ENCODE data around the gene SERTAD3. TPM values are rescaled to one million over a fixed set of nuclear protein-coding genes. Genes with fewer than 3 reads are reported as not detected.

Gene SERTAD3
- total RNA-seq, 1 donor from 2014 or later = 30.7 TPM

DNA sequence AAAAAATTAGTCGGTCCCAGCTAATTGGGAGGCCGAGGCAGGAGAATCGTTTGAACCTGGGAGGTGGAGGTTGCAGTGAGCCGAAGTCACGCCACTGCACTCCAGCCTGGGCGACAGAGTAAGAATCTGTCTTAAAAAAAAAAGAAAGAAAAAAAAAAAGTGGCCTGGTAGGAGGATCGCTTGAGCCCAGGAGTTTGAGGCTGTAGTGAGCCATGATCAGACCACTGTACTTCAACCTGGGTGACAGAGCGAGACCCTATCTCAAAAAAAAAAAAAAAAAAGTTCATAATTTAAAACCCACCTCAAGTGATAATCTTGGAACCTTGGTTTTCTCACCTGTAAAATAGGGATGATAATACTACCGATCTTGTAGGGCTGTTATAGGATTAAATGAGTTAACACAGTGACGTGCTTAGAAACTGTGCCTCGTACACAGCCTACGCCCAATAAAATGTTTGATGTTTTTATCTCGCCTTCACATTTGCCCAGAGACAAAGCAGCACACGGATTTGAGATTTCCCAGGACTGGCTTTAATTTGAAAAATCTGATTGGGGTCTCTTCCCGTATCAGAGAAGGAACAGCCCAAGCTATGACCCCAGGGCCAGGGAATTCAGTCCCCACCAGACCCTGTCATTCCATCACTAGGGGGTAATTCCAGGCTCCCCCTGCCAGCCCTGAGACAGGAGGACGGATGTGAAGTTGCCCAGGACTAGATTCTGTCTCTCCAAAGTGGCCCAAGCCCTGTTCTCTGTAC lies 22.0 kb downstream of the SERTAD3 start:
- no peak for ATAC-seq
- Histone ChIP-seq H3K4me1 (peaks cover 64% of the 10 kb centered on the region), H3K4me3 (peak overlapping the region; percentile 89), H3K27ac (peak overlapping the region; percentile 98), H3K36me3 (peaks cover 14% of the 10 kb centered on the region), H3K27me3 (ENCODE audit: low read depth) (no peaks in the 10 kb centered on the region), H3K9me3 (no peaks in the 10 kb centered on the region)
- TF ChIP-seq, protein P1, sequence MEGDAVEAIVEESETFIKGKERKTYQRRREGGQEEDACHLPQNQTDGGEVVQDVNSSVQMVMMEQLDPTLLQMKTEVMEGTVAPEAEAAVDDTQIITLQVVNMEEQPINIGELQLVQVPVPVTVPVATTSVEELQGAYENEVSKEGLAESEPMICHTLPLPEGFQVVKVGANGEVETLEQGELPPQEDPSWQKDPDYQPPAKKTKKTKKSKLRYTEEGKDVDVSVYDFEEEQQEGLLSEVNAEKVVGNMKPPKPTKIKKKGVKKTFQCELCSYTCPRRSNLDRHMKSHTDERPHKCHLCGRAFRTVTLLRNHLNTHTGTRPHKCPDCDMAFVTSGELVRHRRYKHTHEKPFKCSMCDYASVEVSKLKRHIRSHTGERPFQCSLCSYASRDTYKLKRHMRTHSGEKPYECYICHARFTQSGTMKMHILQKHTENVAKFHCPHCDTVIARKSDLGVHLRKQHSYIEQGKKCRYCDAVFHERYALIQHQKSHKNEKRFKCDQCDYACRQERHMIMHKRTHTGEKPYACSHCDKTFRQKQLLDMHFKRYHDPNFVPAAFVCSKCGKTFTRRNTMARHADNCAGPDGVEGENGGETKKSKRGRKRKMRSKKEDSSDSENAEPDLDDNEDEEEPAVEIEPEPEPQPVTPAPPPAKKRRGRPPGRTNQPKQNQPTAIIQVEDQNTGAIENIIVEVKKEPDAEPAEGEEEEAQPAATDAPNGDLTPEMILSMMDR (IDR thresholded peaks at IDR 0.05) = no peak
- intact Hi-C loops (cut with DNase I) = no loop called here
- no peak for DNase-seq

DNA sequence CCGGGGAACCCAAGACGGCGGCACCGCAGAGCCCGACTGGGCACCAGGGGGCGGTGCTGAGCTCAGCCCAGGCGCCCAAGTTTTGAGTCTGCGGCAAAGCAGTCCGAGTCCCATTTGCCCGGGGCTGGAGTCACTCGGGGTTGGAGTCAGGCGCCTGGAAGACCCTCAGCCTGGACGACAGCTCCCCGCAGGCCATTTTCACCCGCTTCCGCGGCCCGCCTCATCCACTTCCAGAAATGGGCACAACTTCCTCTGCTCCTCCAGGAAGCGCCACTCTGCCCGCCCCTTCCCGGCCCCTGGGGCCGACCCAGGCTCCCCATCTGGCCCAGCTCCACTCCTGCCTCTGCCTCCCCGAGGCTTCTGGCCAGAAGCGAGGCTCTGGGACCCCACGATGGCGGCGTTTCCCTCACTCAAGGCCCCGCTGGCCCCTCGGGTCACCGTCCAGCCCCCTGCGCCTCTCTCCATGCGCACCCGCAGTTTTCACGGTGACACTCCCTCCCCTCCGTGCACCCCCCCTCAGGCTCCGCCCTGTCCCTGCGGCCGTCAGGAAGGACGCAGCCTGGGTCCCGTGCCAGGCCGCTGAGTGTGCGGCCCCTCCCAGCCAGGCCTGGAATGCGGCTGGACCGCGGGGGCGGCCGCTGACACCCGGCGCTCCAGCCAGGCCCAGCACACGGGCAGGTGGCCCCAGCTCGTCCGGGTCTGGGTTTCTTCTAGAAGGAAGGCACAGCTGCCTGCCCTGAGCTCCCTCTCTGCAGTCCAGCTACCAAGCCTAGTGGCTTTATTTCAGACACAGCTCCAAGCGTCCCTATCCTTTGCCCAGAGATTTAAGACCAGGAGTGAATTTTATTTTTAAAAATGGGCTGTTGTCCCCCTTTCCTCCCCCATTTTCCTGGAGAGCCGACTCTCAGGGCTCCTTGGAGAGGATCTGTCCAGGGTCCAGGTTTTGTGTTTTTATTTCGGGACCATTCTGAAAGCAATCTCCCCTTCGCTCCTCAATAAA lies 23.1 kb downstream of the SERTAD3 start:
- Histone ChIP-seq H3K9me3 (no peaks in the 10 kb centered on the region), H3K36me3 (peaks cover 14% of the 10 kb centered on the region), H3K4me3 (peak overlapping the region; percentile 67), H3K27me3 (ENCODE audit: low read depth) (no peaks in the 10 kb centered on the region), H3K27ac (peak overlapping the region; percentile 98), H3K4me1 (peaks cover 66% of the 10 kb centered on the region)
- DNase-seq (peak; percentile 96), ATAC-seq (peak; percentile 88 to 91)
- intact Hi-C loops (cut with DNase I) = no loop called here
- TF ChIP-seq, protein P1 (IDR thresholded peaks at IDR 0.05) = peak; percentile 91

DNA sequence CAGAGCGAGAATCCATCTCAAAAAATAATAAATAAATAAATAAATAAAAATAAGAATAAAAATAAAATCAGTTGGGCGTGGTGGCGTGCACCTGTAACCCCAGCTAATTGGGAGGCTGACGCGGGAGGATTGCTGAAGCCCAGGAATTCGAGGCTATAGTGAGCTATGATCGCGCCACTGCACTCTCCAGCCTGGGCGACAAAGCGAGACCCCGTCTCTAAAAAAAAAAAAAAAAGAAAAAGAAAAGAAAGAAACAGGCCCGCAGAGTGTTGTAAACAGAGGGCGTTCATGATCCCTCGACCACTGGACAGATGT lies 23.7 kb downstream of the SERTAD3 start:
- DNase-seq (no peak), ATAC-seq (no peak)
- H3K36me3 ChIP-seq = peaks cover 14% of the 10 kb centered on the region
- TF ChIP-seq, protein P1 (IDR thresholded peaks at IDR 0.05) = no peak
- peak overlapping the region; percentile 98 for H3K27ac ChIP-seq
- intact Hi-C loops (cut with DNase I) = no loop called here
- H3K27me3 ChIP-seq (ENCODE audit: low read depth) = no peaks in the 10 kb centered on the region
- H3K9me3 ChIP-seq = no peaks in the 10 kb centered on the region
- H3K4me3 ChIP-seq = peak overlapping the region; percentile 67
- peaks cover 72% of the 10 kb centered on the region for H3K4me1 ChIP-seq

DNA sequence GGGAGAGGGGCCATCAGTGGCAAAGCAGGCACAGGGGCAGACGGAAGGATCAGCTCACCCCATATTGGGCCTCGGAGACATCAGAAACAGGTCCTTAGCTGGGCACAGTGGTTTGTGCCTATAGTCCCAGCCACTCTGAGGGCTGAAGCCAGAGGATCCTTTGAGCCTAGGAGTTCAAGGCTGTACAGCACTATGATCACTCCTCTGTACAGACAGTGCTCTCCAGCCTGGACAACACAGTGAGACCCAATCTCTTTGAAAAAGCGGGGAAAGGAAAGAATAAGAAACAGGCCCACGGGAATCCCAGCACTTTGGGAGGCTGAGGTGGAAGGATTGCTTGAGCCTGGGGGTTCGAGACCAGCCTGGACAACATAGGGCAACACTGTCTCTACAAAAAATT lies 24.4 kb downstream of the SERTAD3 start:
- no peaks in the 10 kb centered on the region for H3K9me3 ChIP-seq
- peaks cover 14% of the 10 kb centered on the region for H3K36me3 ChIP-seq
- H3K27ac ChIP-seq = peak overlapping the region; percentile 98
- DNase-seq = no peak
- no peaks in the 10 kb centered on the region for H3K27me3 ChIP-seq (ENCODE audit: low read depth)
- ATAC-seq = no peak
- TF ChIP-seq, protein P1 (IDR thresholded peaks at IDR 0.05) = no peak
- intact Hi-C loops (cut with DNase I) = no loop called here
- peaks cover 77% of the 10 kb centered on the region for H3K4me1 ChIP-seq
- no peak overlapping the region for H3K4me3 ChIP-seq

DNA sequence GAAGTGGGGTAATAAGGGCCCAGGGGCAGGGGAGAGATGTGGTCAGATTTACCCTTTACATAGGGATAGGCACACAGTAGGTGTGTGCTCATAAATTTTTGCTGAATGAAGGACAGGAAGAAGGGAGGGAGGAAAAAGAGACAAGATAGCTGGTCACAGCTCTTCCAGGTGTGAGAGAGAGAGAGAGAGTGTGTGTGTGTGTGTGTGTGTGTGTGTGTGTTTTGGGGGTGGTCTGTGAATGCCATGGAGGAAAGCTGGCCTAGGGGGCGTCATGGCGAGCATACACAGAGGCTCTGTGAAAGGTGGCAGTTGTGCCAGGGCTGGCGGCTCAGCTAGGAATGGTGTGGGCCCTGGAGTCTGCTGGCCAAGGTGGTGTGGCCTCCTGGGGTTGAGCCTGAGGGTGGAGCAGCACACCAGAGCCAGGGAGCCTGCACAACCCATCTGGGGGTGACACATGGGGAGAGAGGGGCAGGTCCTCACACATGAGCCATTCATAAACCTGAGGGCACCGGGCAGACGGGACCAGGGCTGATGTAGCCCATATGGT lies 25.0 kb downstream of the SERTAD3 start:
- Histone ChIP-seq H3K4me3 (no peak overlapping the region), H3K4me1 (peaks cover 73% of the 10 kb centered on the region), H3K27me3 (ENCODE audit: low read depth) (no peaks in the 10 kb centered on the region), H3K36me3 (peaks cover 14% of the 10 kb centered on the region), H3K27ac (no peak overlapping the region), H3K9me3 (no peaks in the 10 kb centered on the region)
- TF ChIP-seq, protein P1 (IDR thresholded peaks at IDR 0.05) = no peak
- DNase-seq (no peak), ATAC-seq (no peak)
- intact Hi-C loops (cut with DNase I) = no loop called here

Measured in lower lobe of right lung (tissue), 2 donors.